Activated CD4-positive, alpha-beta T cell treated with anti-CD3 and anti-CD28 coated beads for 36 hours (primary cell): ENCODE results near the gene FOXO1. TPM values are rescaled to one million over a fixed set of nuclear protein-coding genes. Genes with fewer than 3 reads are reported as not detected.

ENCODE experiments used
- ATAC-seq: fragments of 200-7000 bp; cut with Tn5 transposase; one replicate; pipeline ENCODE4 v1.10.0; 2021; ENCODE audit warnings: mild to moderate bottlenecking, moderate library complexity
- CTCF ChIA-PET: fragments of 350-600 bp; sonication (Branson Sonifier 250); formaldehyde crosslinking; loops from one replicate; lab custom pipeline; 2021; ENCODE audit warnings: antibody characterized with exemption; lab: Charles Lee
- POLR2A ChIA-PET: fragments of 350-600 bp; sonication (Branson Sonifier 250); formaldehyde crosslinking; loops from one replicate; lab custom pipeline; 2021; ENCODE audit warnings: antibody characterized with exemption, inconsistent platforms; lab: Charles Lee
- DNase-seq: peaks from one replicate; pipeline ENCODE4 v3.0.0-alpha.2; 2020
- H3K27ac Mint-ChIP-seq: one replicate; pipeline ENCODE4 v1.8.0; 2021; ENCODE audit warnings: mixed read lengths
- H3K27me3 Mint-ChIP-seq: one replicate; pipeline ENCODE4 v1.8.0; 2021; ENCODE audit warnings: mixed read lengths
- H3K36me3 Mint-ChIP-seq: one replicate; pipeline ENCODE4 v1.8.0; 2021; ENCODE audit warnings: low read depth, mixed read lengths
- H3K4me1 Mint-ChIP-seq: one replicate; pipeline ENCODE4 v1.8.0; 2021; ENCODE audit warnings: mixed read lengths
- H3K4me3 Mint-ChIP-seq: one replicate; pipeline ENCODE4 v1.8.0; 2021; ENCODE audit warnings: mild to moderate bottlenecking, moderate library complexity, mixed read lengths
- H3K9me3 Mint-ChIP-seq: one replicate; pipeline ENCODE4 v1.8.0; 2021; ENCODE audit warnings: low read depth, mixed read lengths
- intact Hi-C, 2 experiments: fragments of 100-400 bp; cut with DNase I in 1 of 2; cut with micrococcal nuclease in 1 of 2; formaldehyde crosslinking; loops; one replicate each; pipeline versions ENCODE4 v1.14.2 to v1.15.1; 2022 to 2024; cut with DNase I, micrococcal nuclease
- total RNA-seq, 2 experiments: library from RNA; stranded (reverse); gene quantifications; one replicate each; pipeline ENCODE4 v1.2.3, GENCODE V29; 2021

The FOXO1 gene
- total RNA-seq, 2 experiments from 2014 or later: 37.5 to 42.5 TPM

GRCh38 chr13:40549500-40550094 is 116.8 kb downstream of the FOXO1 start:
- Mint-ChIP-seq H3K27me3 (no peaks in the 10 kb centered on the region), H3K27ac (peak overlapping the region; percentile 35), H3K9me3 (no peaks in the 10 kb centered on the region), H3K4me1 (peaks cover 43% of the 10 kb centered on the region), H3K4me3 (no peak overlapping the region), H3K36me3 (peaks cover 8% of the 10 kb centered on the region)
- ATAC-seq (no peak), DNase-seq (no peak)
- intact Hi-C loops: no loop called here
- CTCF ChIA-PET: no interaction called here
- POLR2A ChIA-PET: no interaction called here

- Mint-ChIP-seq H3K4me3 (no peak overlapping the region), H3K27me3 (no peaks in the 10 kb centered on the region), H3K9me3 (no peaks in the 10 kb centered on the region), H3K27ac (no peak overlapping the region), H3K4me1 (peaks cover 28% of the 10 kb centered on the region), H3K36me3 (peaks cover 4% of the 10 kb centered on the region)
- intact Hi-C loops: no loop called here
- ATAC-seq (peak; percentile 62), DNase-seq (no peak)
- POLR2A ChIA-PET: no interaction called here
- CTCF ChIA-PET: interaction anchor here (0.7 kb wide), 1 partner anchor 15 kb away, joined by 6 read pairs; no protein-coding TSS in a partner anchor
These were observed 118.7 kb downstream of the FOXO1 start for GRCh38 chr13:40547591-40548315.

- POLR2A ChIA-PET: interaction anchor here (1.2 kb wide), 1 partner anchor 18 kb away, joined by 3 read pairs; no protein-coding TSS in a partner anchor
- ATAC-seq: no peak
- no peaks in the 10 kb centered on the region for H3K9me3 Mint-ChIP-seq
- CTCF ChIA-PET: interaction anchor here (0.6 to 1.0 kb wide), 2 partner anchors 498 to 604 kb away, joined by 3 read pairs; no protein-coding TSS in a partner anchor
- no peaks in the 10 kb centered on the region for H3K27me3 Mint-ChIP-seq
- no peak overlapping the region for H3K27ac Mint-ChIP-seq
- no peak overlapping the region for H3K4me3 Mint-ChIP-seq
- H3K4me1 Mint-ChIP-seq: peaks cover 15% of the 10 kb centered on the region
- intact Hi-C loops: no loop called here
- H3K36me3 Mint-ChIP-seq: no peaks in the 10 kb centered on the region
- DNase-seq: no peak
These were observed 120.4 kb downstream of the FOXO1 start for GRCh38 chr13:40546047-40546446.

- ATAC-seq (no peak), DNase-seq (no peak)
- Mint-ChIP-seq H3K27me3 (no peaks in the 10 kb centered on the region), H3K9me3 (no peaks in the 10 kb centered on the region), H3K36me3 (peaks cover 2% of the 10 kb centered on the region), H3K27ac (no peak overlapping the region), H3K4me1 (peaks cover 8% of the 10 kb centered on the region), H3K4me3 (no peak overlapping the region)
- CTCF ChIA-PET: interaction anchor here (0.7 to 1.1 kb wide), 2 partner anchors 471 to 790 kb away, joined by 3 read pairs; no protein-coding TSS in a partner anchor
- POLR2A ChIA-PET: no interaction called here
- intact Hi-C loops: no loop called here
These were observed 126.0 kb downstream of the FOXO1 start for GRCh38 chr13:40540328-40541044.

- Mint-ChIP-seq H3K27me3 (no peaks in the 10 kb centered on the region), H3K4me3 (no peak overlapping the region), H3K27ac (no peak overlapping the region), H3K4me1 (peaks cover 8% of the 10 kb centered on the region), H3K9me3 (no peaks in the 10 kb centered on the region), H3K36me3 (peaks cover 2% of the 10 kb centered on the region)
- DNase-seq (no peak), ATAC-seq (no peak)
- POLR2A ChIA-PET: no interaction called here
- intact Hi-C loops: no loop called here
- CTCF ChIA-PET: interaction anchor here (0.8 to 1.1 kb wide), 2 partner anchors 236 to 470 kb away, joined by 3 read pairs; no protein-coding TSS in a partner anchor
These were observed 126.7 kb downstream of the FOXO1 start for GRCh38 chr13:40539576-40540327.

GRCh38 chr13:40537146-40537895 is 129.1 kb downstream of the FOXO1 start:
- POLR2A ChIA-PET: no interaction called here
- ATAC-seq: no peak
- CTCF ChIA-PET: interaction anchor here (0.7 to 1.1 kb wide), 2 partner anchors 13 to 300 kb away, joined by 3 read pairs; no protein-coding TSS in a partner anchor
- intact Hi-C loops: no loop called here
- Mint-ChIP-seq H3K9me3 (no peaks in the 10 kb centered on the region), H3K4me3 (no peak overlapping the region), H3K4me1 (peaks cover 8% of the 10 kb centered on the region), H3K36me3 (peaks cover 2% of the 10 kb centered on the region), H3K27me3 (no peaks in the 10 kb centered on the region), H3K27ac (no peak overlapping the region)
- no peak for DNase-seq

GRCh38 chr13:40536443-40537113 is 129.9 kb downstream of the FOXO1 start:
- H3K27me3 Mint-ChIP-seq: no peaks in the 10 kb centered on the region
- no peak for ATAC-seq
- no peak for DNase-seq
- H3K36me3 Mint-ChIP-seq: peaks cover 2% of the 10 kb centered on the region
- ChIA-PET POLR2A (no interaction called here), CTCF (interaction anchor here (1.1 kb wide), 1 partner anchor 12 kb away, joined by 3 read pairs; no protein-coding TSS in a partner anchor)
- intact Hi-C loops: no loop called here
- no peak overlapping the region for H3K27ac Mint-ChIP-seq
- H3K4me1 Mint-ChIP-seq: peaks cover 13% of the 10 kb centered on the region
- no peak overlapping the region for H3K4me3 Mint-ChIP-seq
- peaks cover under 1% of the 10 kb centered on the region for H3K9me3 Mint-ChIP-seq

GRCh38 chr13:40535345-40535836 is 131.1 kb downstream of the FOXO1 start:
- peaks cover 22% of the 10 kb centered on the region for H3K4me1 Mint-ChIP-seq
- POLR2A ChIA-PET: no interaction called here
- no peaks in the 10 kb centered on the region for H3K27me3 Mint-ChIP-seq
- intact Hi-C loops: no loop called here
- ATAC-seq (no peak), DNase-seq (no peak)
- H3K4me3 Mint-ChIP-seq: no peak overlapping the region
- peaks cover 2% of the 10 kb centered on the region for H3K36me3 Mint-ChIP-seq
- CTCF ChIA-PET: no interaction called here
- no peak overlapping the region for H3K27ac Mint-ChIP-seq
- peaks cover 3% of the 10 kb centered on the region for H3K9me3 Mint-ChIP-seq

- intact Hi-C loops: no loop called here
- H3K4me3 Mint-ChIP-seq: no peak overlapping the region
- CTCF ChIA-PET: no interaction called here
- H3K36me3 Mint-ChIP-seq: peaks cover 2% of the 10 kb centered on the region
- ATAC-seq (no peak), DNase-seq (no peak)
- no peak overlapping the region for H3K27ac Mint-ChIP-seq
- H3K27me3 Mint-ChIP-seq: no peaks in the 10 kb centered on the region
- H3K9me3 Mint-ChIP-seq: peaks cover 3% of the 10 kb centered on the region
- POLR2A ChIA-PET: no interaction called here
- H3K4me1 Mint-ChIP-seq: peaks cover 24% of the 10 kb centered on the region
These were observed 132.0 kb downstream of the FOXO1 start for GRCh38 chr13:40534456-40534855.

- CTCF ChIA-PET: no interaction called here
- POLR2A ChIA-PET: no interaction called here
- Mint-ChIP-seq H3K9me3 (peaks cover 4% of the 10 kb centered on the region), H3K27me3 (no peaks in the 10 kb centered on the region), H3K27ac (no peak overlapping the region), H3K36me3 (no peaks in the 10 kb centered on the region), H3K4me1 (peaks cover 24% of the 10 kb centered on the region), H3K4me3 (no peak overlapping the region)
- ATAC-seq: no peak
- intact Hi-C loops: no loop called here
- no peak for DNase-seq
These were observed 133.4 kb downstream of the FOXO1 start for GRCh38 chr13:40533072-40533471.
